ENCODE measurements around the gene TOR1AIP2.
"Not testable (repeated sequence)": the region's sequence is repeated elsewhere in the genome, so short reads cannot be mapped to it uniquely, and the experiment has no call there.

TOR1AIP2 gene

GRCh38 chr1:179875596-179876299 lies 1.9 kb downstream of the TOR1AIP2 start:
- no peak for DNase-seq (ENCODE audit: low spot score)

- DNase-seq (ENCODE audit: low spot score), result no peak
Measured at GRCh38 chr1:179873438-179873851, 4.2 kb downstream of the TOR1AIP2 start.

GRCh38 chr1:179872558-179872957 lies 5.0 kb downstream of the TOR1AIP2 start:
- DNase-seq (ENCODE audit: low spot score), result no peak

- no peak for DNase-seq (ENCODE audit: low spot score)
Measured at GRCh38 chr1:179871940-179872339, 5.7 kb downstream of the TOR1AIP2 start.

GRCh38 chr1:179870870-179871269 lies 6.7 kb downstream of the TOR1AIP2 start:
- no peak for DNase-seq (ENCODE audit: low spot score)

- DNase-seq (ENCODE audit: low spot score), result peak; percentile 54
Measured at GRCh38 chr1:179867493-179868330, 9.9 kb downstream of the TOR1AIP2 start.

- DNase-seq (ENCODE audit: low spot score), result no peak
Measured at GRCh38 chr1:179866616-179867015, 11.0 kb downstream of the TOR1AIP2 start.

GRCh38 chr1:179865377-179865776 lies 12.2 kb downstream of the TOR1AIP2 start:
- no peak for DNase-seq (ENCODE audit: low spot score)

GRCh38 chr1:179860652-179861051 lies 17.0 kb downstream of the TOR1AIP2 start:
- no peak for DNase-seq (ENCODE audit: low spot score)

- no peak for DNase-seq (ENCODE audit: low spot score)
Measured at GRCh38 chr1:179857009-179857408, 20.6 kb downstream of the TOR1AIP2 start.

- no peak for DNase-seq (ENCODE audit: low spot score)
Measured at GRCh38 chr1:179856296-179856695, 21.3 kb downstream of the TOR1AIP2 start.

GRCh38 chr1:179855831-179856230 lies 21.8 kb downstream of the TOR1AIP2 start:
- not testable (repeated sequence) for DNase-seq (ENCODE audit: low spot score)

GRCh38 chr1:179853102-179853501 lies 24.5 kb downstream of the TOR1AIP2 start:
- peak; percentile 81 for DNase-seq (ENCODE audit: low spot score)

- DNase-seq (ENCODE audit: low spot score), result no peak
Measured at GRCh38 chr1:179848233-179848632, 29.4 kb downstream of the TOR1AIP2 start.

GRCh38 chr1:179840107-179840506 lies 37.5 kb downstream of the TOR1AIP2 start:
- DNase-seq (ENCODE audit: low spot score), result no peak

GRCh38 chr1:179836686-179837445 lies 40.7 kb downstream of the TOR1AIP2 start:
- not testable (repeated sequence) for DNase-seq (ENCODE audit: low spot score)

- peak; percentile 67 for DNase-seq (ENCODE audit: low spot score)
Measured at GRCh38 chr1:179831852-179832699, 45.5 kb downstream of the TOR1AIP2 start.

GRCh38 chr1:179831225-179831624 lies 46.4 kb downstream of the TOR1AIP2 start:
- peak; percentile 75 for DNase-seq (ENCODE audit: low spot score)

- DNase-seq (ENCODE audit: low spot score), result no peak
Measured at GRCh38 chr1:179828554-179829110, 49.0 kb downstream of the TOR1AIP2 start.

GRCh38 chr1:179826626-179827280 lies 50.9 kb downstream of the TOR1AIP2 start:
- no peak for DNase-seq (ENCODE audit: low spot score)

Measured in SW480 (cell line).